WTC11 (cell line): ENCODE measurements around the gene ARMC2. TPM values are rescaled to one million over a fixed set of nuclear protein-coding genes. Genes with fewer than 3 reads are reported as not detected.

Experiments
- ATAC-seq: fragments of 200-7000 bp; cut with Tn5 transposase; 2 replicates; pipeline ENCODE4 v1.10.0; 2021; ENCODE audit warnings: mild to moderate bottlenecking, moderate library complexity
- CTCF ChIA-PET: fragments of 300-600 bp; sonication (Branson Sonifier 250); formaldehyde crosslinking; loops from one replicate; lab custom pipeline; 2021; ENCODE audit warnings: antibody characterized with exemption; lab: Charles Lee
- POLR2A ChIA-PET: fragments of 350-600 bp; sonication (Branson Sonifier 250); formaldehyde crosslinking; loops from one replicate; lab custom pipeline; 2021; ENCODE audit warnings: antibody characterized with exemption; lab: Charles Lee
- DNase-seq: peaks from one replicate; pipeline ENCODE4 v3.0.0; 2021; ENCODE audit warnings: low spot score
- H3K27ac Mint-ChIP-seq: 2 replicates; pipeline ENCODE4 v1.8.0; 2021; ENCODE audit warnings: mixed read lengths
- H3K27me3 Mint-ChIP-seq: 2 replicates; pipeline ENCODE4 v1.8.0; 2021; ENCODE audit warnings: low read depth, mild to moderate bottlenecking, moderate library complexity, mixed read lengths
- H3K36me3 Mint-ChIP-seq: 2 replicates; pipeline ENCODE4 v1.8.0; 2021; ENCODE audit warnings: mixed read lengths
- H3K4me1 Mint-ChIP-seq: 2 replicates; pipeline ENCODE4 v1.8.0; 2022; ENCODE audit warnings: mixed read lengths
- H3K4me3 Mint-ChIP-seq: 2 replicates; pipeline ENCODE4 v1.8.0; 2021; ENCODE audit warnings: mild to moderate bottlenecking, moderate library complexity, mixed read lengths
- H3K9me3 Mint-ChIP-seq: 2 replicates; pipeline ENCODE4 v1.8.0; 2021; ENCODE audit warnings: mixed read lengths
- ATF1 ChIP-seq: sonication (generic); formaldehyde crosslinking; IDR thresholded peaks from 2 replicates; pipeline ENCODE4 v1.8.1; 2023; ENCODE audit warnings: mild to moderate bottlenecking, moderate library complexity, missing genetic modification reagents
- ATF2 ChIP-seq: sonication (generic); formaldehyde crosslinking; IDR thresholded peaks from 2 replicates; pipeline ENCODE4 v1.8.1; 2022; ENCODE audit warnings: low read depth, missing genetic modification reagents, borderline replicate concordance
- ATF6 ChIP-seq: sonication (generic); formaldehyde crosslinking; IDR thresholded peaks from 2 replicates; pipeline ENCODE4 v1.8.1; 2023; ENCODE audit warnings: mild to moderate bottlenecking, missing genetic modification reagents
- CTCF ChIP-seq: fragments of 200-600 bp; IDR thresholded peaks from 2 replicates; pipeline ENCODE4 v1.8.0; 2022; ENCODE audit warnings: antibody characterized with exemption
- E2F1 ChIP-seq: sonication (generic); formaldehyde crosslinking; IDR thresholded peaks from 2 replicates; pipeline ENCODE4 v1.8.0; 2022; ENCODE audit warnings: mild to moderate bottlenecking, missing genetic modification reagents
- ELF4 ChIP-seq: sonication (generic); formaldehyde crosslinking; IDR thresholded peaks from 2 replicates; pipeline ENCODE4 v1.8.1; 2022; ENCODE audit warnings: low read depth, mild to moderate bottlenecking, moderate library complexity, missing genetic modification reagents
- ESRRA ChIP-seq: sonication (generic); formaldehyde crosslinking; IDR thresholded peaks from 2 replicates; pipeline ENCODE4 v1.8.1; 2022; ENCODE audit warnings: mild to moderate bottlenecking, missing genetic modification reagents, borderline replicate concordance
- IRF2 ChIP-seq: sonication (generic); formaldehyde crosslinking; IDR thresholded peaks from 2 replicates; pipeline ENCODE4 v1.8.0; 2022; ENCODE audit warnings: low read depth, missing genetic modification reagents, borderline replicate concordance
- KAT7 ChIP-seq: sonication (generic); formaldehyde crosslinking; IDR thresholded peaks from 2 replicates; pipeline ENCODE4 v1.8.1; 2023; ENCODE audit warnings: missing genetic modification reagents, mild to moderate bottlenecking, borderline replicate concordance
- MLX ChIP-seq: sonication (generic); formaldehyde crosslinking; IDR thresholded peaks from 2 replicates; pipeline ENCODE4 v1.8.1; 2023; ENCODE audit warnings: mild to moderate bottlenecking, missing genetic modification reagents, moderate library complexity
- TEAD4 ChIP-seq: sonication (generic); formaldehyde crosslinking; IDR thresholded peaks from 2 replicates; pipeline ENCODE4 v1.8.0; 2022; ENCODE audit warnings: mild to moderate bottlenecking, missing genetic modification reagents
- ZNF121 ChIP-seq: sonication (generic); formaldehyde crosslinking; IDR thresholded peaks from 2 replicates; pipeline ENCODE4 v1.8.0; 2023; ENCODE audit warnings: missing genetic modification reagents
- ZNF416 ChIP-seq: fragments of 250-450 bp; sonication (Bioruptor Pico); IDR thresholded peaks from 2 replicates; pipeline ENCODE4 v1.9.0; 2021; ENCODE audit warnings: mild to moderate bottlenecking, inconsistent platforms
- ZNF532 ChIP-seq: fragments of 250-450 bp; sonication (Bioruptor Pico); IDR thresholded peaks from 2 replicates; pipeline ENCODE4 v1.9.0; 2021; ENCODE audit warnings: mild to moderate bottlenecking, borderline replicate concordance
- total RNA-seq: library from RNA; stranded (reverse); gene quantifications from 3 replicates; pipeline ENCODE4 v1.2.3, GENCODE V29; 2021
- TF ChIP-seq, protein P1 (sequence below): sonication (generic); formaldehyde crosslinking; IDR thresholded peaks from 2 replicates; pipeline ENCODE4 v1.8.0; 2023; ENCODE audit warnings: missing genetic modification reagents
- TF ChIP-seq, protein P2 (sequence below): sonication (generic); formaldehyde crosslinking; IDR thresholded peaks from 2 replicates; pipeline ENCODE4 v1.8.1; 2023; ENCODE audit warnings: mild to moderate bottlenecking, missing genetic modification reagents

ARMC2 gene
- total RNA-seq, 1 experiment from 2014 or later: 5.2 TPM

GRCh38 chr6:108837236-108837971, 10.8 kb upstream of the ARMC2 start:
- DNase-seq (no peak), ATAC-seq (no peak)
- POLR2A ChIA-PET: interaction anchor here (0.6 to 1.0 kb wide), 2 partner anchors 275 to 606 kb away, joined by 3 read pairs; no protein-coding TSS in a partner anchor
- Mint-ChIP-seq H3K27ac (peak overlapping the region; percentile 66; the same call in 1 of the 2 replicates), H3K9me3 (no peaks in the 10 kb centered on the region), H3K27me3 (0 out of 2 replicates have a peak, but pooled peaks cover 5% of the 10 kb centered on the region), H3K4me1 (peaks cover 26% of the 10 kb centered on the region), H3K36me3 (no peaks in the 10 kb centered on the region), H3K4me3 (peak overlapping the region; percentile 66)
- no peak for TF ChIP-seq CTCF
- TF ChIP-seq ZNF121: no peak
- no peak for TF ChIP-seq ATF6
- no peak for TF ChIP-seq MLX (CRISPR knock-in tag)
- TF ChIP-seq IRF2: no peak
- no peak for TF ChIP-seq TEAD4 (CRISPR knock-in tag)
- no peak for TF ChIP-seq KAT7
- TF ChIP-seq ZNF532: no peak
- TF ChIP-seq ATF2 (CRISPR knock-in tag): no peak
- CTCF ChIA-PET: interaction anchor here (0.6 to 2.3 kb wide), 51 partner anchors 8 to 326 kb away, joined by 3 to 51 read pairs (median 4); partner anchors contain the start of genes ARMC2, CEP57L1, FOXO3 and SESN1

DNA sequence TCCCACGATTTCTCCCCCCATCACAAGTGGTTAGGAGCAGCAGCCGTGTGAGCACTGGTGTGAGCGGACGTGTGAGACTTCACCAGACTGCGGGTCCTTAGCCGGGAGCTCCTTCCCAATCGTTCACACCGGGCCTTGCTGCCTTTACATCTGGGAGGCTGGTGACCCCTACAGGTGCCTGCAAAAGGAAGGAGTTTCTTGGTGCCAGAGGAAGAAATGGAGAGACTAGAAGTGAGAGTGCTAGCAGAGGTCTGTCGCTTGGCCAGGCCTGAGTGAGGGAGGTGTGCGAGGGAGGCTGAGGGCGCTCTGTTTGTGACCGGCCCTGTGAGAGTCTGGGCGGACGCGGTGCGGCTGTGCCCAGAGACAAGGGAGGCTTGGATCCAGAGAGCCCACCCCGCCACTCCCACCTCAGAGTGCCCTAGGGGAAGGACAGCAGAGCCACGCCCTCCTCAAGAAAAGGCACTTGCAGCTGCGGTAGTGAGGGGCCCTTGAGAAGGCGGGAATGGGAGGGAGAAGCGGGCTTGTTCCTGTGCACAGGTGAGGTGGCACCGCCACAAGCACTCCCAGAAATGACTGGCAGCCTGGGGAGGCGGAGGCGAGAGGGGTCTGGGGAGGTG, 10.0 kb upstream of the ARMC2 start:
- DNase-seq (peak; percentile 76), ATAC-seq (peak; percentile 83)
- ChIA-PET POLR2A (interaction anchor here (0.6 to 1.0 kb wide), 3 partner anchors 276 to 607 kb away, joined by 3 read pairs; no protein-coding TSS in a partner anchor), CTCF (interaction anchor here (0.6 to 2.3 kb wide), 53 partner anchors 8 to 327 kb away, joined by 3 to 51 read pairs (median 4); partner anchors contain the start of genes ARMC2, CEP57L1, FOXO3 and SESN1)
- Mint-ChIP-seq H3K9me3 (no peaks in the 10 kb centered on the region), H3K27ac (peak overlapping the region; percentile 66), H3K36me3 (no peaks in the 10 kb centered on the region), H3K27me3 (0 out of 2 replicates have a peak, but pooled peaks cover 5% of the 10 kb centered on the region), H3K4me3 (peak overlapping the region; percentile 66), H3K4me1 (peaks cover 26% of the 10 kb centered on the region)
- TF ChIP-seq, protein P1, sequence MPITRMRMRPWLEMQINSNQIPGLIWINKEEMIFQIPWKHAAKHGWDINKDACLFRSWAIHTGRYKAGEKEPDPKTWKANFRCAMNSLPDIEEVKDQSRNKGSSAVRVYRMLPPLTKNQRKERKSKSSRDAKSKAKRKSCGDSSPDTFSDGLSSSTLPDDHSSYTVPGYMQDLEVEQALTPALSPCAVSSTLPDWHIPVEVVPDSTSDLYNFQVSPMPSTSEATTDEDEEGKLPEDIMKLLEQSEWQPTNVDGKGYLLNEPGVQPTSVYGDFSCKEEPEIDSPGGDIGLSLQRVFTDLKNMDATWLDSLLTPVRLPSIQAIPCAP (CRISPR knock-in tag): no peak
- no peak for TF ChIP-seq ZNF416
- no peak for TF ChIP-seq E2F1 (CRISPR knock-in tag)
- TF ChIP-seq ATF6: no peak
- TF ChIP-seq, protein P2, sequence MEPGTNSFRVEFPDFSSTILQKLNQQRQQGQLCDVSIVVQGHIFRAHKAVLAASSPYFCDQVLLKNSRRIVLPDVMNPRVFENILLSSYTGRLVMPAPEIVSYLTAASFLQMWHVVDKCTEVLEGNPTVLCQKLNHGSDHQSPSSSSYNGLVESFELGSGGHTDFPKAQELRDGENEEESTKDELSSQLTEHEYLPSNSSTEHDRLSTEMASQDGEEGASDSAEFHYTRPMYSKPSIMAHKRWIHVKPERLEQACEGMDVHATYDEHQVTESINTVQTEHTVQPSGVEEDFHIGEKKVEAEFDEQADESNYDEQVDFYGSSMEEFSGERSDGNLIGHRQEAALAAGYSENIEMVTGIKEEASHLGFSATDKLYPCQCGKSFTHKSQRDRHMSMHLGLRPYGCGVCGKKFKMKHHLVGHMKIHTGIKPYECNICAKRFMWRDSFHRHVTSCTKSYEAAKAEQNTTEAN: peak; percentile 64; the same call in 1 of the 2 replicates
- no peak for TF ChIP-seq ESRRA (CRISPR knock-in tag)
- no peak for TF ChIP-seq ATF1
- TF ChIP-seq ELF4 (CRISPR knock-in tag): no peak
